HG03196 (cell line): ENCODE data around the gene TARS3.

Experiments used
- ATAC-seq: cut with Tn5 transposase; IDR thresholded peaks from one replicate; pipeline ENCODE4 v1.9.1; 2021; ENCODE audit not compliant: unreplicated experiment

Gene TARS3

DNA sequence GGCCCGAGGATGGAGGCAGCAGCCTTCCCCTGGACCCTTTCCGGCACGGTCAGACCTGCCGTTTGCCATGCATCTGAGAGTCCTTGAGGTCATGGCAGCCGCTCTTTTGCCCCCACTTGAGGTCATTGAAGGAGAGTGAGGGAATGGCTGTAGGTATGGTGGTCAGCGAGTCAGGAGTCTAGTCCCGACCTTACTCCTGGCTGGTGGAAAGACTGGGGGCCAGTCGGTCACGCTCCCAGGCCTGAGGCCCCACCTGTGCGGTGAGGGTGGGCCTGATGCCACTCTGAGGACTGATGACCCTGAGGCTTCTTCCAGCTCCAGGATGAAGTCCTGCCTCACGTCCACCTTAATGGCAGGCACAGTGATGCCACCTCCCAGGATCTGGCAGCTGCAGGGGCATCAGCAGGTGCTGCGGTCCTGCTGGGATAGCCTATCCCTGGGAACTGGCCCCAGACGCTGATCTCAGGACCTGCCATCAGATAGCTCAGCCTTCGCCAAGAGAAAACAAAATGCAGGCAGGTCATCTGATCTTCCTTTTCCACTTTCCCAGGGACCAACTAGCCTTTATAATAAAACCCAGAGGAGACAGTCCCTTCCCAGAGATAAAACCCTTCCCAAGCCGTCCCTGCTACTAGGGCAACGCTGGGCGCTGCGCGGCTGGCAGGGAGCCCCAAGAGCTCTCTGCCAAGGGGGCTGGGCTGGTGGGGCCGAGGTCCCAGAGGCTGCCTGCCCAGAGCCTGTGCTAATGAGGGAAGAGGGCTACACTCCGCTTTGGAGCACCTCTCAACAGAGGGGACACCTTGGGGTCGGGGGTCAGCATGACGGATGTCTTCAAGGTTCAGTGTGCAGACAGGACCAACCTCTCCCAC is 114.3 kb downstream of the TARS3 start:
- ATAC-seq: no peak

DNA sequence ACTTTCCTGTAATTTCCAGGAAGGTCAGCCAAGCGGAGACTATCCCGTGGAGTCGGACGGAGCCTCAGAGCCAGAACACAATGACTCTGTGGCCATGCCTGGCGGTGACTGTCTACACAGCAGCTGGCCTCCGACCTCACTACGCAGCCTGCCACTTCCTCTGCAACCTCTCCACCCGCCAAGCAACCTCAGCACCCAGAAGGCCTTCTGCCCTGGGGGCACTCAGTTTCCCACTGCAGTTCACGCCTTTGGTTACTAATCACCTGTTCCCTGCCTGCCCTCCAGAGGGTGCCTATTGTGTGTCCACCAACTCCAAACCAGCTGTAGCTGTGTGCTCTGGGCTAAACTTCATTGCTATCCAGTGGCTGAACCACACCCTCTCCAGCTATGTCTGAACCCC is 116.1 kb downstream of the TARS3 start:
- ATAC-seq: no peak

DNA sequence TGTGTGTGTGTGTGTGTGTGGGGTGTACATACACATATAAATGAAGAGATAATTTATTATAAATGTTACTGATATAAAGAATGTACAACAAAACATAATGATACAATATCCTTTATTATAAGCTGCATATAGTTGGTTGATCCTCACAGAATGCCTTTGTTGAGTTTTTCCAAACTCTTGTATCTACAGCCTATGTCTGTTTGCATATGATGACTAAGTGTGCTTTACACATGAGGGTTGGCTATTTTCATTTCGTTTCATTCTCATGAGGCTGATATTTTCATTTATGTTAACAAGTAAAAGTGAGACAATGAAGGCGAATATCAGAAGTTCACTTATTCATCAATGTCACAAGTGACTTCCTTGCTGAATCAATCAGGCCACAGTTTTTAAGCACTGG is 117.2 kb downstream of the TARS3 start:
- ATAC-seq: no peak

- no peak for ATAC-seq
Observed at GRCh38 chr15:101604124-101604874, 120.0 kb downstream of the TARS3 start.
